RPMI8226 (cell line): ENCODE results near the gene MAT2A.
"Not testable (repeated sequence)": the region's sequence is repeated elsewhere in the genome, so short reads cannot be mapped to it uniquely, and the experiment has no call there.

ENCODE experiments used
- DNase-seq: peaks from one replicate; pipeline ENCODE4 v3.0.0-alpha.2; 2015

Gene MAT2A

DNA sequence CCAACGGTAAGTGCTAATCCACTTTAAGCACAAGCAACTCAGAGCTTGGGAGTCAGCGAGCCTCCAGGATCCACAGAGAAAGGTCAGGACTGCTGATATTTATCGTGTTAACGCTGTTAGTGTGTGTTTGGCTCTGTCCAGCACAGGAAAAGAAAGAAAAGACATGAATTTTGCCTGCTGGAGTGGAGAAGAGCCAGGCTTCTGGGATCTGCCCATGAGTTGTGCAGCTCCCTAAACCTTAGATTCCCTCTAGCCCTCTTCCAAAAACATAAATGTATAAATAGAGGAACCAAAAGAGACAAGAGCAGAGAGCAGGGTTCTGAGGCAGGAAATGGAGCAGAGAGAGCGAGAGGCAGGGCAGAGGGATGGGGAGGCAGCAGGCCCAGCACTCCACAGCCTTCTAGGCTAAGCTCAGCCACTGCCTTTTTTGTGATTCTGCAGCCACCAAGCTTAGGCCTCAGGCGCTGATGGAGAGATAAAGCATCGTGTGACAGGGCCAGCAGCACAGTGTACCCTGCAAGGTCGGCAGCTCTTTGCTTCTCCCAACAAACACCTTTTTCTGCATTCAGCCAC, 14.5 kb upstream of the MAT2A start:
- DNase-seq, result no peak

GRCh38 chr2:85525029-85525428, 13.9 kb upstream of the MAT2A start:
- no peak for DNase-seq

GRCh38 chr2:85525567-85525966, 13.4 kb upstream of the MAT2A start:
- no peak for DNase-seq

- DNase-seq, result no peak
Measured at GRCh38 chr2:85527787-85528186, 11.2 kb upstream of the MAT2A start.

- DNase-seq, result no peak
Measured at GRCh38 chr2:85528355-85528754, 10.6 kb upstream of the MAT2A start.

DNA sequence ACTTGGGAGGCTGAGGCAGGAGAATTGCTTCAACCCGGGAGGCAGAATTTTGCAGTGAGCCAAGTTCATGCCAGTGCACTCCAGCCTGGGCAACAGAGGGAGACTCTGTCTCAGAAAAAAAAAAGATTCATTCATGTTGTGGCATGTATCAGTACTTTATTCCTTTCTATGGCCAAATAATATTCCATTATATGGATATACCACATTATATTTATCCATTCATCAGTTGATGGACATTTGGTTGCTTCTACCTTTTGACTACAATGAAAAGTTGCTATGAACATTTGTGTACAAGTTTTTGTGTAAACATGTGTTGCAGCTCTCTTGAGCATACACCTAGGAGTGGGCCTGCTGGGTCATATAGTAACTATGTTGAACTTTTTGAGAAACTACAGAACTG, 9.2 kb upstream of the MAT2A start:
- DNase-seq, result no peak

DNA sequence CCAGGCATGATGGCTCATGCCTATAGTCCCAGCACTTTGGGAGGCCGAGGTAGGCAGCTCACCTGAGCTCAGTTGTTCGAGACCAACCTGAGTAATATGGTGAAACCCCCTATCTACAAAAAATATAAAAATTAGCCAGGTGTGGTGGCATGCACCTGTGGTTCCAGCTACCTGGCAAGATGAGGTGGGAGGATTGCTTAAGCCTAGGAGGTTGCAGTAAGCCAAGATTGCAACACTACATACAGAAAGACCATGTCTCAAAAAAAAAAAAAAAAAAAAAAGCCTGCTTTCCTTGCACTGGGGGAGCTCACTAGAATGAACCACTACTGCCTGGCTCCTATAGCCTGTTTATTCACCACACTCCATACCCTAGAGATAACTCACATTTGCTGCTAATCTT, 7.4 kb upstream of the MAT2A start:
- no peak for DNase-seq

DNA sequence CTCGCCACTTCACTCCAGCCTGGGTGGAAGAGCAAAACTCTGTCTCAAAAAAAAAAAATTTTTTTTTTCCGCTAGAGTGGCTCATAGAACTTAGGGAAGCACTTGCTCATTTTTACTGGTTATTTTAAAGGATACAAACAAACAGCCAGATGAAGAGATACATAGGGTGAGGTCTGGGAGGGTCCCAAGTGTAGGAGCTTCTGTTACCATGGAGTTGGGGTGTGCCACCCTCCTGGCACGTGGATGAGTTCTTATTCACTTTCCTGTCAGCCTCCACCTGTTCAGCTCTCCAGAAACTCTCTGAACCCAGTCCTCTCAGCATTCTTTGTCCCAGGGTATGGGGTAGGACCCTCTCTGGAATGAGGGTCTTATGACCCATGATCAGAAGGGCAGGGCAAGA, 4.9 kb upstream of the MAT2A start:
- no peak for DNase-seq

- DNase-seq, result no peak
Measured at GRCh38 chr2:85534881-85535280, 4.1 kb upstream of the MAT2A start.

DNA sequence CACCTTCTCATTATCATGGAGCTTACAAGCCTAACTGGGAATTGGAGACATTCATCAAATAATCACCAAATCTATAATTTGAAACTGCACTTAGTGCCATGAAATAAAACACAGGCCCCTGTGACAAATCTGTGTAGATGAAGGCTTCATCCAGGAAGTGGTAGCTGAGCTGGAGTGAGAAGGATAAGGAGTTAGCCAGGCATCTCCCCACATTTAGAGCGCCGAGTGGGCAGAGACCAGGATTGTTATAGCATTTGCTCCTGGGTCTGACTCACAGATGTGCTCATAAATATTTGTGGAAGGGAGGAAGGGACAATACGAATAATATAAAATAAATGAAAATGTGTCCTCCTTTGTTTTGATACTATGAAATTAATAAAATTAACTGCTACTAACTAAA, 2.5 kb upstream of the MAT2A start:
- no peak for DNase-seq

GRCh38 chr2:85537600-85538506, 1.1 kb upstream of the MAT2A start:
- peak; percentile 50 for DNase-seq

GRCh38 chr2:85539361-85540132, 579 bp downstream of the MAT2A start:
- peak; percentile 78 for DNase-seq

- peak; percentile 46 for DNase-seq
Measured at GRCh38 chr2:85540133-85540648, 1.2 kb downstream of the MAT2A start.

DNA sequence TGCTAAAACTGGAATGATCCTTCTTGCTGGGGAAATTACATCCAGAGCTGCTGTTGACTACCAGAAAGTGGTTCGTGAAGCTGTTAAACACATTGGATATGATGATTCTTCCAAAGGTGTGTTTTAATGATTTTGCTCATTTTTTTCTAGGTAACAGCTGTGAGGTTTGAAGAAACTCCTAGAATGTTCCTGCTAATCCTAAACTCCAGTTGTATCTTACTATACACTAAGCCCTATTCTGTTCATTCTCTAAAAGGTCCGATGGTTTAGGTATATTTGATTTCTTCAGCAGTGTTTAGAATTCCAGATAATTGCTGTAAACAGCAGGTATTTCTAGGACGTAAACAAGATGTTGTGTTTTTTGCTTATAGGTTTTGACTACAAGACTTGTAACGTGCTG, 2.3 kb downstream of the MAT2A start:
- DNase-seq, result no peak

- DNase-seq, result no peak
Measured at GRCh38 chr2:85541753-85542457, 2.9 kb downstream of the MAT2A start.

- no peak for DNase-seq
Measured at GRCh38 chr2:85542777-85543176, 3.8 kb downstream of the MAT2A start.

DNA sequence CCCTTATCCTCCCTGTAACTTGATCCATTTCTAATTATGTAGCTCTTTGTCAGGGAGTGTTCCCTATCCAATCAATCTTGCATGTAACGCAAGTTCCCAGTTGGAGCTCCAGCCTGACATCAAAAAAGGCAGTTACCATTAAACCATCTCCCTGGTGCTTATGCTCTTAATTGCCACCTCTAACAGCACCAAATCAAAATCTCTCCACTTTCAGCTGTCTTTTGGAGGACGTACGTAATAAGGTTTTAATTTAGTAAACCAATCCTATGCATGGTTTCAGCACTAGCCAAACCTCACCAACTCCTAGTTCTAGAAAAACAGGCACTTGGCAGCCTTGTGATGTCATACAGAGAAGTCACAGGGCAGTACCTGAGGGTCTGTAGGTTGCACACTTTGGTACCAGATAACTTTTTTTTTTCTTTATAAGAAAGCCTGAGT, 5.3 kb downstream of the MAT2A start:
- not testable (repeated sequence) for DNase-seq

GRCh38 chr2:85544915-85545779, 6.2 kb downstream of the MAT2A start:
- DNase-seq, result not testable (repeated sequence)

- DNase-seq, result no peak
Measured at GRCh38 chr2:85545780-85546240, 6.8 kb downstream of the MAT2A start.

DNA sequence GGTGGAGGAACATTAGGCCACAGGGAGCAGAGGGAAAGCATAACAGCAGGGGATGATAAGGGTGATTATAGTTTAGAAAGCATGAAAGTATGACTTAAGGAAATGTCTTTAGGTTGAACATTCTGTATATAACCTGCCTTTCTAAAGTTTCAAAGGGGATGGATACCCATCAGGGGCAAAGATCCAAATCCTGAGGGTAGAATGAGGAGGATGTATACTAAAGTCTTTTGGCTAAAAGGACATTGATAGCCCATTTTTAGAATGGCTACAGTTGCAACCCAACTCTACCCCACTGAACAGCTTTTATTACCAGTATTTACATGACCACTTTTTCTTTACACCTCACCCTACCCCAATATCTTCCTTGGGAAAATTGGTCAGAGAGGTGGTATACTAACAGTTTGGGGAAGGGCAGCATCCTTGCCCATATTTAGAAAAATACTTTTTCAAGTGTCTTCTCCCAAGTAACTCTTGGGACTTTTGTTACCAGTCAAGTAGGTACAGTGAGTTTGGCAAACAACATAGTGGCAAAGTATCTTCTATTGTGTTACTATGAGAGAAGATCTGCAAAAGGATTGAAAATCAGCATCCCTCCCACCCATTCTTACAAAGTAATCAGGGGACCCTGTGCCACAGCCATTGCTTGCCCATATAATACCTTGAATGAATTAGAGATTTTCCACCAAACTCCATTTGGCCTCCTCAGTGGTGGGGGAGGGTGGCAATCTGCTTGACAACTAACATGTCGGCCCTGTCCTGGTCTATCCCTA, 8.3 kb downstream of the MAT2A start:
- no peak for DNase-seq
